ENCODE results near the gene MATK.

Gene MATK

DNA sequence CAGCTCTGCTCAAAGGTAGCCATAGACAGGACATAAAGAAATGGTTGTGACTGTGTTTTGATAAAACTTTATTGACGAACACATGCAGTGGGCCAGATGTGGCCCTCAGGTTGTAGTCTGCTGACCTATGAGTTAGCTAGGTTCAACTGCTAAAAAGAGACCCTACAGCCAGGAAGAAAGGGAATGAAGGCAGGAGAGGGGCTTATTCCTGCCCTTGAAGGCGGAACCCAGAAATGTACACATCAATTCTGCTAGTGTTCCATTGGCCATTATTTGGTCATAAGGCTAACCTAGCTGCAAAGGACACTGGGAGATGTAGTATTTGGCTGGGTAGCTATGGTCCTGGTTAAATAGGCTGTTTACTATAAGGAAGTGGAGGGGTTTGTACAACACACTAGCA lies 42.7 kb downstream of the MATK start:
- TF ChIP-seq TAF1 (IDR thresholded peaks at IDR 0.05; ENCODE audit: borderline replicate concordance, insufficient read depth, low read length) (no peak), SIN3A (IDR thresholded peaks at IDR 0.05; ENCODE audit: borderline replicate concordance, insufficient read depth, low read length) (no peak), FOXP2 (optimal IDR thresholded peaks at IDR 0.05; ENCODE audit: borderline replicate concordance, extremely low read depth, extremely low read length, insufficient read depth) (no peak), POLR2AphosphoS5 (IDR thresholded peaks at IDR 0.05; ENCODE audit: low read depth, low read length) (no peak)
- TF ChIP-seq, protein P1, sequence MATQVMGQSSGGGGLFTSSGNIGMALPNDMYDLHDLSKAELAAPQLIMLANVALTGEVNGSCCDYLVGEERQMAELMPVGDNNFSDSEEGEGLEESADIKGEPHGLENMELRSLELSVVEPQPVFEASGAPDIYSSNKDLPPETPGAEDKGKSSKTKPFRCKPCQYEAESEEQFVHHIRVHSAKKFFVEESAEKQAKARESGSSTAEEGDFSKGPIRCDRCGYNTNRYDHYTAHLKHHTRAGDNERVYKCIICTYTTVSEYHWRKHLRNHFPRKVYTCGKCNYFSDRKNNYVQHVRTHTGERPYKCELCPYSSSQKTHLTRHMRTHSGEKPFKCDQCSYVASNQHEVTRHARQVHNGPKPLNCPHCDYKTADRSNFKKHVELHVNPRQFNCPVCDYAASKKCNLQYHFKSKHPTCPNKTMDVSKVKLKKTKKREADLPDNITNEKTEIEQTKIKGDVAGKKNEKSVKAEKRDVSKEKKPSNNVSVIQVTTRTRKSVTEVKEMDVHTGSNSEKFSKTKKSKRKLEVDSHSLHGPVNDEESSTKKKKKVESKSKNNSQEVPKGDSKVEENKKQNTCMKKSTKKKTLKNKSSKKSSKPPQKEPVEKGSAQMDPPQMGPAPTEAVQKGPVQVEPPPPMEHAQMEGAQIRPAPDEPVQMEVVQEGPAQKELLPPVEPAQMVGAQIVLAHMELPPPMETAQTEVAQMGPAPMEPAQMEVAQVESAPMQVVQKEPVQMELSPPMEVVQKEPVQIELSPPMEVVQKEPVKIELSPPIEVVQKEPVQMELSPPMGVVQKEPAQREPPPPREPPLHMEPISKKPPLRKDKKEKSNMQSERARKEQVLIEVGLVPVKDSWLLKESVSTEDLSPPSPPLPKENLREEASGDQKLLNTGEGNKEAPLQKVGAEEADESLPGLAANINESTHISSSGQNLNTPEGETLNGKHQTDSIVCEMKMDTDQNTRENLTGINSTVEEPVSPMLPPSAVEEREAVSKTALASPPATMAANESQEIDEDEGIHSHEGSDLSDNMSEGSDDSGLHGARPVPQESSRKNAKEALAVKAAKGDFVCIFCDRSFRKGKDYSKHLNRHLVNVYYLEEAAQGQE (IDR thresholded peaks at IDR 0.05; ENCODE audit: insufficient read depth in 1 of 2, low read depth in 2 of 2, low read length in 2 of 2): no peak

DNA sequence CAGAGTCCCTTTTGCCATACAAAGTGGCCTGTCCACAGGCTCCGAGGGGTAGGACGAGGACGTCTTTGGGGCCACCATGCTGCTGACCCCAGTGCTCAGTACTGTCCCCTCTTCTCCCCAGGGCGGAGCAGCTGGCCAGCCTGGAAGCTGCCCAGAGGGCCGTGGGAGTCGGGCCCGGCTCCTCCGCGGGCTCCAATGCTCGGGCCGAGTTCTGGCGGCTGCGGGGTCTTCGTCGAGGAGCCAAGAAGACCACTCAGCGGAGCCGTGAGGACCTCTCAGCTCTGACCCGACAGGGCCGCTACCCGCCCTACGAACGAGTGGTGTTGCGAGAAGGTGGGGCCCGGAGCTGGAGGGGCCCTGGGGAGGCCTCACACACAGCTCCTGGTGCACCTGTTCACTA lies 45.8 kb downstream of the MATK start:
- no peak for TF ChIP-seq SIN3A (IDR thresholded peaks at IDR 0.05; ENCODE audit: borderline replicate concordance, insufficient read depth, low read length)
- TF ChIP-seq FOXP2 (optimal IDR thresholded peaks at IDR 0.05; ENCODE audit: borderline replicate concordance, extremely low read depth, extremely low read length, insufficient read depth): no peak
- no peak for TF ChIP-seq POLR2AphosphoS5 (IDR thresholded peaks at IDR 0.05; ENCODE audit: low read depth, low read length)
- TF ChIP-seq, protein P1 (IDR thresholded peaks at IDR 0.05; ENCODE audit: insufficient read depth in 1 of 2, low read depth in 2 of 2, low read length in 2 of 2): no peak
- TF ChIP-seq TAF1 (IDR thresholded peaks at IDR 0.05; ENCODE audit: borderline replicate concordance, insufficient read depth, low read length): no peak

DNA sequence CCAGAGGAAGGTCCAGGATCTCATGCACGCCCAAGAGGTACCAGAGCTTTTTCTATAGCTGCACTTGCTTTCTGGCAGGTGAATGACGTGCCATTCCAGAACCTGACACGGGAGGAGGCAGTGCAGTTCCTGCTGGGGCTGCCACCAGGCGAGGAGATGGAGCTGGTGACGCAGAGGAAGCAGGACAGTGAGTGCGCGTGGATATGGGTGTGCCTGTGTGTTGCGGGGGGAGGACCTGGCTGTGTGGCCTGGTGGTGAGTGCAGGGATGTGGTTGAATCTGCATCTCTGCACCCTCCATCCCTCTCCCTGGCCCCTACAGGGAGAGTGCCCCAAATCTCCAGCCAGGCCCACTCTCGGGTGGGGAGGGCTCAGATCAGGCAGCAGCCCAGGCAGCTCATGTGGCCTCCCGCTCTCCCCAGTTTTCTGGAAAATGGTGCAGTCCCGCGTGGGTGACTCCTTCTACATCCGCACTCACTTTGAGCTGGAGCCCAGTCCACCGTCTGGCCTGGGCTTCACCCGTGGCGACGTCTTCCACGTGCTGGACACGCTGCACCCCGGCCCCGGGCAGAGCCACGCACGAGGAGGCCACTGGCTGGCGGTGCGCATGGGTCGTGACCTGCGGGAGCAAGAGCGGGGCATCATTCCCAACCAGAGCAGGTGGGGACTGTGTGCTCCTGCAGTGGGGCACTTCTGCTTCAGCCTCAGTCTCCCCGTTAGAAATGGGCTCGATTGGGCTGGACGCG lies 47.5 kb downstream of the MATK start:
- TF ChIP-seq TAF1 (IDR thresholded peaks at IDR 0.05; ENCODE audit: borderline replicate concordance, insufficient read depth, low read length): no peak
- TF ChIP-seq SIN3A (IDR thresholded peaks at IDR 0.05; ENCODE audit: borderline replicate concordance, insufficient read depth, low read length): no peak
- no peak for TF ChIP-seq FOXP2 (optimal IDR thresholded peaks at IDR 0.05; ENCODE audit: borderline replicate concordance, extremely low read depth, extremely low read length, insufficient read depth)
- TF ChIP-seq, protein P1 (IDR thresholded peaks at IDR 0.05; ENCODE audit: insufficient read depth in 1 of 2, low read depth in 2 of 2, low read length in 2 of 2): no peak
- no peak for TF ChIP-seq POLR2AphosphoS5 (IDR thresholded peaks at IDR 0.05; ENCODE audit: low read depth, low read length)

DNA sequence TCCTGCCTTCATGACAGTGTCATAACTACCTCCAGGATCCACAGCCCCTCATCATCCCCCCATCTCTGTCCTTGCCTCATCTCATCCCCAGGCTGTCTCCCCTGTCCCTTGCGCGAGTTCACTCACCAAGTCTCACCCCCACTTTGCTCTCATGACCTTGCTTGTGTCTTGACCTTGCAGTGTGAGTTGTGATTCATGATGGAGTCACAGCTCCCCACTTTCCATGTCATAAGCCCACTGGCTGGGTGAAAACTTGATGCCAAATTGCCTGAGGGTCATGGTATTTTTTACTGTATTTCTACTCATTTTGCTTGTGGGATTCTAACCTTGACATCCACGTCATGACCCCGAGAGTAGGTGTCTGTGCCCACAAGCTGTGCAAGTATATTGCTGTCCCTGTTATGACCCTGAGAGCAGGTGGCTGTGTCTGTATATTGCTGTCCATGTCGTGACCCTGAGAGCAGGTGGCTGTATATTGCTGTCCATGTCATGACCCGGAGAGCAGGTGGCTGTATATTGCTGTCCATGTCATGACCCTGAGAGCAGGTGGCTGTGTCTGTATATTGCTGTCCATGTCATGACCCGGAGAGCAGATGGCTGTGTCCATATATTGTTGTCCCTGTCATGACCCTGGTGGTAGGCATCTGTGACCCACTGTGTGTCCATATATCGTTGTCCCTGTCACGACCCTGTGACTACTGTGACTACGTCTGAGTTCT lies 48.5 kb downstream of the MATK start:
- TF ChIP-seq, protein P1 (IDR thresholded peaks at IDR 0.05; ENCODE audit: insufficient read depth in 1 of 2, low read depth in 2 of 2, low read length in 2 of 2): no peak
- no peak for TF ChIP-seq SIN3A (IDR thresholded peaks at IDR 0.05; ENCODE audit: borderline replicate concordance, insufficient read depth, low read length)
- TF ChIP-seq POLR2AphosphoS5 (IDR thresholded peaks at IDR 0.05; ENCODE audit: low read depth, low read length): no peak
- TF ChIP-seq TAF1 (IDR thresholded peaks at IDR 0.05; ENCODE audit: borderline replicate concordance, insufficient read depth, low read length): no peak
- TF ChIP-seq FOXP2 (optimal IDR thresholded peaks at IDR 0.05; ENCODE audit: borderline replicate concordance, extremely low read depth, extremely low read length, insufficient read depth): no peak

All from PFSK-1 (cell line).